GM23338 (cell line): ENCODE data around the gene ETFB. TPM values are rescaled to one million over a fixed set of nuclear protein-coding genes. Genes with fewer than 3 reads are reported as not detected.

Experiments used
- ATAC-seq: fragments of 200-7000 bp; cut with Tn5 transposase; 3 replicates; pipeline ENCODE4 v1.9.1; 2020
- DNase-seq: peaks from one replicate; pipeline ENCODE4 v3.0.0-alpha.2; 2015; ENCODE audit warnings: low spot score
- H2AFZ ChIP-seq: fragments of 200-600 bp; sonication (generic); 2 replicates; pipeline ENCODE4 v1.8.0; 2016; ENCODE audit warnings: antibody characterized with exemption, mild to moderate bottlenecking, moderate library complexity
- H3F3A ChIP-seq: fragments of 200-600 bp; sonication (generic); replicated peaks from 2 replicates; pipeline ENCODE4 v1.8.0; 2017; ENCODE audit warnings: antibody characterized with exemption, mixed run types, low read depth
- H3K27ac ChIP-seq: fragments of 200-600 bp; sonication (generic); 2 replicates; pipeline ENCODE4 v1.6.1; 2016; ENCODE audit warnings: low read depth
- H3K27me3 ChIP-seq: fragments of 200-600 bp; sonication (generic); 2 replicates; pipeline ENCODE4 v1.8.0; 2016; ENCODE audit warnings: mild to moderate bottlenecking, mixed run types, moderate library complexity; ENCODE audit not compliant: insufficient read depth
- H3K36me3 ChIP-seq: fragments of 200-600 bp; sonication (generic); 2 replicates; pipeline ENCODE4 v1.8.0; 2016; ENCODE audit warnings: mild to moderate bottlenecking; ENCODE audit not compliant: insufficient read depth
- H3K4me1 ChIP-seq: fragments of 200-600 bp; sonication (generic); 2 replicates; pipeline ENCODE4 v1.8.0; 2016; ENCODE audit warnings: mild to moderate bottlenecking, moderate library complexity; ENCODE audit not compliant: insufficient read depth
- H3K4me2 ChIP-seq: fragments of 200-600 bp; sonication (generic); 2 replicates; pipeline ENCODE4 v1.7.1; 2017; ENCODE audit warnings: mixed run types
- H3K4me3 ChIP-seq: fragments of 200-600 bp; sonication (generic); 2 replicates; pipeline ENCODE4 v1.6.1; 2016; ENCODE audit warnings: mixed run types
- H3K79me2 ChIP-seq: fragments of 200-600 bp; sonication (generic); replicated peaks from 2 replicates; pipeline ENCODE4 v1.8.0; 2017; ENCODE audit warnings: mild to moderate bottlenecking; ENCODE audit not compliant: insufficient read depth
- H3K9me2 ChIP-seq: fragments of 200-600 bp; sonication (generic); 2 replicates; pipeline ENCODE4 v1.8.0; 2017; ENCODE audit not compliant: insufficient read depth
- H4K20me1 ChIP-seq: fragments of 200-600 bp; sonication (generic); replicated peaks from 2 replicates; pipeline ENCODE4 v1.8.0; 2017; ENCODE audit warnings: mild to moderate bottlenecking; ENCODE audit not compliant: insufficient read depth
- H3K27ac Mint-ChIP-seq: 2 replicates; pipeline ENCODE4 v1.8.0; 2020; ENCODE audit warnings: inconsistent platforms, mild to moderate bottlenecking, moderate library complexity, mixed read lengths
- H3K27me3 Mint-ChIP-seq: 3 replicates; pipeline ENCODE4 v1.8.0; 2022; ENCODE audit warnings: low read depth, mild to moderate bottlenecking, moderate library complexity, mixed read lengths, inconsistent platforms; ENCODE audit not compliant: insufficient read depth, poor library complexity
- H3K36me3 Mint-ChIP-seq: 3 replicates; pipeline ENCODE4 v1.8.0; 2021; ENCODE audit warnings: low read depth, mild to moderate bottlenecking, inconsistent platforms, moderate library complexity, mixed read lengths
- H3K4me1 Mint-ChIP-seq: 3 replicates; pipeline ENCODE4 v1.8.0; 2020; ENCODE audit warnings: mild to moderate bottlenecking, inconsistent platforms, mixed read lengths
- H3K4me3 Mint-ChIP-seq: 3 replicates; pipeline ENCODE4 v1.8.0; 2021; ENCODE audit warnings: moderate library complexity, mild to moderate bottlenecking, inconsistent platforms, mixed read lengths
- H3K9me3 Mint-ChIP-seq: 3 replicates; pipeline ENCODE4 v1.8.0; 2020; ENCODE audit warnings: moderate library complexity, mild to moderate bottlenecking, inconsistent platforms, mixed read lengths
- NANOG ChIP-seq: IDR thresholded peaks from 2 replicates; pipeline ENCODE4 v1.6.1; 2016; ENCODE audit warnings: antibody characterized with exemption, borderline replicate concordance
- POLR2AphosphoS5 ChIP-seq: IDR thresholded peaks from 2 replicates; pipeline ENCODE4 v1.6.1; 2016; ENCODE audit warnings: antibody characterized with exemption, low read depth
- REST ChIP-seq: IDR thresholded peaks from one replicate; pipeline ENCODE4 v1.6.1; 2018; ENCODE audit warnings: antibody characterized with exemption; ENCODE audit not compliant: unreplicated experiment
- polyA plus RNA-seq: library from polyadenylated mRNA; unstranded; fragments of >200 nt; fragmentation: Nextera tagmentation; extraction: Ambion mirVana; gene quantifications from 2 replicates; pipeline ENCODE4 v1.2.1, GENCODE V29; 2016
- total RNA-seq: library from RNA; depleted of rRNA; stranded (reverse); fragments of >200 nt; shearing (Covaris generic); gene quantifications from 2 replicates; pipeline ENCODE4 v1.2.3, GENCODE V29; 2014
- TF ChIP-seq, protein P1 (sequence below): fragments of 250-450 bp; sonication (Bioruptor Pico); IDR thresholded peaks from 2 replicates; pipeline ENCODE4 v1.5.0; 2020; ENCODE audit warnings: mild to moderate bottlenecking, moderate library complexity
- TF ChIP-seq, protein P2 (sequence below): IDR thresholded peaks from 2 replicates; pipeline ENCODE4 v1.6.1; 2016; ENCODE audit warnings: antibody characterized with exemption

ETFB gene
- total and polyA plus RNA-seq, 2 experiments from 2014 or later: 37.3 to 63.4 TPM

DNA sequence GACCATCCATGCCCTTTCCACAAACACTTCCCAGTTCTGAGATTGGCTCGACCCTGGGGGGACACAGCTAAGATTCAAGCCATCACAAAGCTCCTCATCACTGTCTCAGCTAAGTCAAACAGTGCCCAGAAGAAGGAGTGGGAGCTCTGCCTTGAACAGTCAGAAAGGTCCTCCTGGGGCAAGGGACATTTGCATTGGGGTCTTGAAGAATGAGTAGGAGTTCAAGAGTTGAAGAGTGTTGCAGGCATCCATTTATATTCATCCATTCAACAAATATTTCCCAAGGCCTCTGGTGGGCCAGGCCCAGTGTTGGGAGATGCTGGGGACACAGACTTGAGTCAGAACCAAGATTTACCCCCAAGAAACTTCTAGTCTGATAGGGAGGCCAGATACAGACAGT is 48.2 kb downstream of the ETFB start (continued):
- TF ChIP-seq, protein P1, sequence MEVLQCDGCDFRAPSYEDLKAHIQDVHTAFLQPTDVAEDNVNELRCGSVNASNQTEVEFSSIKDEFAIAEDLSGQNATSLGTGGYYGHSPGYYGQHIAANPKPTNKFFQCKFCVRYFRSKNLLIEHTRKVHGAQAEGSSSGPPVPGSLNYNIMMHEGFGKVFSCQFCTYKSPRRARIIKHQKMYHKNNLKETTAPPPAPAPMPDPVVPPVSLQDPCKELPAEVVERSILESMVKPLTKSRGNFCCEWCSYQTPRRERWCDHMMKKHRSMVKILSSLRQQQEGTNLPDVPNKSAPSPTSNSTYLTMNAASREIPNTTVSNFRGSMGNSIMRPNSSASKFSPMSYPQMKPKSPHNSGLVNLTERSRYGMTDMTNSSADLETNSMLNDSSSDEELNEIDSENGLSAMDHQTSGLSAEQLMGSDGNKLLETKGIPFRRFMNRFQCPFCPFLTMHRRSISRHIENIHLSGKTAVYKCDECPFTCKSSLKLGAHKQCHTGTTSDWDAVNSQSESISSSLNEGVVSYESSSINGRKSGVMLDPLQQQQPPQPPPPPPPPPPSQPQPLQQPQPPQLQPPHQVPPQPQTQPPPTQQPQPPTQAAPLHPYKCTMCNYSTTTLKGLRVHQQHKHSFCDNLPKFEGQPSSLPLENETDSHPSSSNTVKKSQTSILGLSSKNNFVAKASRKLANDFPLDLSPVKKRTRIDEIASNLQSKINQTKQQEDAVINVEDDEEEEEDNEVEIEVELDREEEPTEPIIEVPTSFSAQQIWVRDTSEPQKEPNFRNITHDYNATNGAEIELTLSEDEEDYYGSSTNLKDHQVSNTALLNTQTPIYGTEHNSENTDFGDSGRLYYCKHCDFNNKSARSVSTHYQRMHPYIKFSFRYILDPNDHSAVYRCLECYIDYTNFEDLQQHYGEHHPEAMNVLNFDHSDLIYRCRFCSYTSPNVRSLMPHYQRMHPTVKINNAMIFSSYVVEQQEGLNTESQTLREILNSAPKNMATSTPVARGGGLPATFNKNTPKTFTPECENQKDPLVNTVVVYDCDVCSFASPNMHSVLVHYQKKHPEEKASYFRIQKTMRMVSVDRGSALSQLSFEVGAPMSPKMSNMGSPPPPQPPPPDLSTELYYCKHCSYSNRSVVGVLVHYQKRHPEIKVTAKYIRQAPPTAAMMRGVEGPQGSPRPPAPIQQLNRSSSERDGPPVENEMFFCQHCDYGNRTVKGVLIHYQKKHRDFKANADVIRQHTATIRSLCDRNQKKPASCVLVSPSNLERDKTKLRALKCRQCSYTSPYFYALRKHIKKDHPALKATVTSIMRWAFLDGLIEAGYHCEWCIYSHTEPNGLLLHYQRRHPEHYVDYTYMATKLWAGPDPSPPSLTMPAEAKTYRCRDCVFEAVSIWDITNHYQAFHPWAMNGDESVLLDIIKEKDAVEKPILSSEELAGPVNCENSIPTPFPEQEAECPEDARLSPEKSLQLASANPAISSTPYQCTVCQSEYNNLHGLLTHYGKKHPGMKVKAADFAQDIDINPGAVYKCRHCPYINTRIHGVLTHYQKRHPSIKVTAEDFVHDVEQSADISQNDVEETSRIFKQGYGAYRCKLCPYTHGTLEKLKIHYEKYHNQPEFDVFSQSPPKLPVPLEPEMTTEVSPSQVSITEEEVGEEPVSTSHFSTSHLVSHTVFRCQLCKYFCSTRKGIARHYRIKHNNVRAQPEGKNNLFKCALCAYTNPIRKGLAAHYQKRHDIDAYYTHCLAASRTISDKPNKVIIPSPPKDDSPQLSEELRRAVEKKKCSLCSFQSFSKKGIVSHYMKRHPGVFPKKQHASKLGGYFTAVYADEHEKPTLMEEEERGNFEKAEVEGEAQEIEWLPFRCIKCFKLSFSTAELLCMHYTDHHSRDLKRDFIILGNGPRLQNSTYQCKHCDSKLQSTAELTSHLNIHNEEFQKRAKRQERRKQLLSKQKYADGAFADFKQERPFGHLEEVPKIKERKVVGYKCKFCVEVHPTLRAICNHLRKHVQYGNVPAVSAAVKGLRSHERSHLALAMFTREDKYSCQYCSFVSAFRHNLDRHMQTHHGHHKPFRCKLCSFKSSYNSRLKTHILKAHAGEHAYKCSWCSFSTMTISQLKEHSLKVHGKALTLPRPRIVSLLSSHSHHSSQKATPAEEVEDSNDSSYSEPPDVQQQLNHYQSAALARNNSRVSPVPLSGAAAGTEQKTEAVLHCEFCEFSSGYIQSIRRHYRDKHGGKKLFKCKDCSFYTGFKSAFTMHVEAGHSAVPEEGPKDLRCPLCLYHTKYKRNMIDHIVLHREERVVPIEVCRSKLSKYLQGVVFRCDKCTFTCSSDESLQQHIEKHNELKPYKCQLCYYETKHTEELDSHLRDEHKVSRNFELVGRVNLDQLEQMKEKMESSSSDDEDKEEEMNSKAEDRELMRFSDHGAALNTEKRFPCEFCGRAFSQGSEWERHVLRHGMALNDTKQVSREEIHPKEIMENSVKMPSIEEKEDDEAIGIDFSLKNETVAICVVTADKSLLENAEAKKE (CRISPR knock-in tag): no peak
- TF ChIP-seq, protein P2, sequence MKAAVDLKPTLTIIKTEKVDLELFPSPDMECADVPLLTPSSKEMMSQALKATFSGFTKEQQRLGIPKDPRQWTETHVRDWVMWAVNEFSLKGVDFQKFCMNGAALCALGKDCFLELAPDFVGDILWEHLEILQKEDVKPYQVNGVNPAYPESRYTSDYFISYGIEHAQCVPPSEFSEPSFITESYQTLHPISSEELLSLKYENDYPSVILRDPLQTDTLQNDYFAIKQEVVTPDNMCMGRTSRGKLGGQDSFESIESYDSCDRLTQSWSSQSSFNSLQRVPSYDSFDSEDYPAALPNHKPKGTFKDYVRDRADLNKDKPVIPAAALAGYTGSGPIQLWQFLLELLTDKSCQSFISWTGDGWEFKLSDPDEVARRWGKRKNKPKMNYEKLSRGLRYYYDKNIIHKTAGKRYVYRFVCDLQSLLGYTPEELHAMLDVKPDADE: no peak
- TF ChIP-seq NANOG: no peak

- peaks cover 18% of the 10 kb centered on the region for H3K36me3 Mint-ChIP-seq
- no peak for ATAC-seq
These were observed 48.8 kb downstream of the ETFB start for GRCh38 chr19:51317376-51317775.

More at GRCh38 chr19:51317376-51317775, 48.8 kb downstream of the ETFB start:
- H3K27me3 ChIP-seq: no peaks in the 10 kb centered on the region
- no peak overlapping the region for H3K4me2 ChIP-seq
- H3K36me3 ChIP-seq: no peaks in the 10 kb centered on the region
- H2AFZ ChIP-seq: no peak overlapping the region
- H3K9me2 ChIP-seq: no peaks in the 10 kb centered on the region
- H3K79me2 ChIP-seq: no peaks in the 10 kb centered on the region
- H3K4me1 ChIP-seq: peaks cover 10% of the 10 kb centered on the region
- DNase-seq: no peak
- H3F3A ChIP-seq: no peaks in the 10 kb centered on the region
- H3K27ac ChIP-seq: no peak overlapping the region
- Mint-ChIP-seq H3K27me3 (peaks cover 8% of the 10 kb centered on the region), H3K9me3 (peaks cover 7% of the 10 kb centered on the region), H3K4me1 (peaks cover 17% of the 10 kb centered on the region), H3K4me3 (no peak overlapping the region), H3K27ac (no peak overlapping the region)
- TF ChIP-seq REST: no peak
- TF ChIP-seq, protein P1 (CRISPR knock-in tag): no peak
- TF ChIP-seq POLR2AphosphoS5: no peak
- H3K4me3 ChIP-seq: no peak overlapping the region
- no peaks in the 10 kb centered on the region; the same call in 1 of the 2 replicates for H4K20me1 ChIP-seq
